ENCODE results near the gene RPS21.

DNA sequence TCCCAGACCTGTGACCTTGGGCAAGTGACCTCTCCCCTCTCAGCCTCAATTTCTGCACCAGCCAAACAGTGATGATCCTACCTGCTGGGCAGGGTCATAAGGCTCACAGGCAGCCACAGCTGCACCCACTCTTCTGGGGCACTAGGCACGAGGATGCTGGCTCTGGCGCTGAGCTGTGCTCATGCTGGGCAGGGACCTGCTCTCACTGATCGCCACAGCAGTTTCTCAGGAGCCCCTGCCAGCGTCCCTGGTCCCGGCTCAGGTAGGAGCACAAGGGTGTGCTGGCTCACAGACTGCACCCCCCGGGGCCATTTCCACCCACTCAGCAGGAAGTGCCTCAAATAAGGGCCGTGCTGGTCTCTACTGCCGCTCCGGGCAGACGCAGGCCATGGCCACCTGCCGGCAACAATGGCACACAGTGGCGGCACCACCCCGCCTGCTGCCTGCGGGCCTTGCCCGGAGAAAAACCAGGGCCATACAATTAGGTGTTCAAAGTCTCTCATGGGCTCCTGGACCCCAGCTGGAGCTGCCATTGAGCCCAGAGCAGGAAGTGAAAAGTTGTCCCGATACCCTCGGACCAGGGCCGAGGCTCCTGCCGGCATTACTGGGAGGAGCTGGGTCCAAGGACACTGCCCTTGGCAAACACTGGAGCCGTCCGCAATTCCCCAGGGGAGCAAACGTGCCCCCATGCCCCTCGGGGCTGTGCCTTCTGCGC is 24.7 kb downstream of the RPS21 start:
- TF ChIP-seq CHD2 (IDR thresholded peaks at IDR 0.05; ENCODE audit: borderline replicate concordance, low read depth, low read length) (no peak), SREBF1 (IDR thresholded peaks at IDR 0.05; ENCODE audit: low read length) (no peak), CBX5 (IDR thresholded peaks at IDR 0.05; ENCODE audit: low read depth) (no peak), NFYB (IDR thresholded peaks at IDR 0.05; ENCODE audit: insufficient read depth, low read depth, low read length) (no peak), CREM (IDR thresholded peaks at IDR 0.05; ENCODE audit: low read depth) (no peak), FOXM1 (IDR thresholded peaks at IDR 0.05; ENCODE audit: low read depth, low read length) (no peak)
- TF ChIP-seq, protein P1, sequence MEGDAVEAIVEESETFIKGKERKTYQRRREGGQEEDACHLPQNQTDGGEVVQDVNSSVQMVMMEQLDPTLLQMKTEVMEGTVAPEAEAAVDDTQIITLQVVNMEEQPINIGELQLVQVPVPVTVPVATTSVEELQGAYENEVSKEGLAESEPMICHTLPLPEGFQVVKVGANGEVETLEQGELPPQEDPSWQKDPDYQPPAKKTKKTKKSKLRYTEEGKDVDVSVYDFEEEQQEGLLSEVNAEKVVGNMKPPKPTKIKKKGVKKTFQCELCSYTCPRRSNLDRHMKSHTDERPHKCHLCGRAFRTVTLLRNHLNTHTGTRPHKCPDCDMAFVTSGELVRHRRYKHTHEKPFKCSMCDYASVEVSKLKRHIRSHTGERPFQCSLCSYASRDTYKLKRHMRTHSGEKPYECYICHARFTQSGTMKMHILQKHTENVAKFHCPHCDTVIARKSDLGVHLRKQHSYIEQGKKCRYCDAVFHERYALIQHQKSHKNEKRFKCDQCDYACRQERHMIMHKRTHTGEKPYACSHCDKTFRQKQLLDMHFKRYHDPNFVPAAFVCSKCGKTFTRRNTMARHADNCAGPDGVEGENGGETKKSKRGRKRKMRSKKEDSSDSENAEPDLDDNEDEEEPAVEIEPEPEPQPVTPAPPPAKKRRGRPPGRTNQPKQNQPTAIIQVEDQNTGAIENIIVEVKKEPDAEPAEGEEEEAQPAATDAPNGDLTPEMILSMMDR (IDR thresholded peaks at IDR 0.05 in 2 of 3, conservative IDR thresholded peaks at IDR 0.05 in 1 of 3; ENCODE audit: control insufficient read depth in 2 of 3, extremely low read depth in 1 of 3, insufficient read depth in 1 of 3, low read depth in 3 of 3, low read length in 3 of 3) = no peak
- TF ChIP-seq, protein P2, sequence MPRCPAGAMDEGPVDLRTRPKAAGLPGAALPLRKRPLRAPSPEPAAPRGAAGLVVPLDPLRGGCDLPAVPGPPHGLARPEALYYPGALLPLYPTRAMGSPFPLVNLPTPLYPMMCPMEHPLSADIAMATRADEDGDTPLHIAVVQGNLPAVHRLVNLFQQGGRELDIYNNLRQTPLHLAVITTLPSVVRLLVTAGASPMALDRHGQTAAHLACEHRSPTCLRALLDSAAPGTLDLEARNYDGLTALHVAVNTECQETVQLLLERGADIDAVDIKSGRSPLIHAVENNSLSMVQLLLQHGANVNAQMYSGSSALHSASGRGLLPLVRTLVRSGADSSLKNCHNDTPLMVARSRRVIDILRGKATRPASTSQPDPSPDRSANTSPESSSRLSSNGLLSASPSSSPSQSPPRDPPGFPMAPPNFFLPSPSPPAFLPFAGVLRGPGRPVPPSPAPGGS (IDR thresholded peaks at IDR 0.05; ENCODE audit: borderline replicate concordance, insufficient read depth, low read depth, low read length, poor library complexity, severe bottlenecking) = no peak
